ENCODE results near the gene SKAP1. TPM values are rescaled to one million over a fixed set of nuclear protein-coding genes. Genes with fewer than 3 reads are reported as not detected.

Gene SKAP1
- total and polyA plus RNA-seq, 4 donors: 1.4 to 4.9 (median 2.5) TPM

- 83 to 93% methylated on average over 2 of the region's 2 CpGs for WGBS, 2 donors
- H3K4me3 ChIP-seq: no peak overlapping the region
- no peak for ATAC-seq (ENCODE audit: insufficient read depth, low FRiP score)
- H3K27me3 ChIP-seq (ENCODE audit: control insufficient read depth in 3 of 3, insufficient read depth in 3 of 3, low read length in 2 of 3): peaks cover 0 to under 1% (median 0%) of the 10 kb centered on the region in 3 donors
- no peak for DNase-seq
- H3K36me3 ChIP-seq (ENCODE audit: control insufficient read depth in 4 of 4, insufficient read depth in 4 of 4, low read length in 4 of 4): peaks cover 0 to 1% (median 0%) of the 10 kb centered on the region in 4 donors
- no peak for TF ChIP-seq CTCF (IDR thresholded peaks at IDR 0.05; ENCODE audit: control extremely low read depth, extremely low read depth)
- peaks cover 0 to 6% (median 0%) of the 10 kb centered on the region in 5 donors for H3K4me1 ChIP-seq (ENCODE audit: control insufficient read depth in 5 of 5, insufficient read depth in 5 of 5, low read length in 5 of 5)
- no peak overlapping the region for H3K9ac ChIP-seq (ENCODE audit: insufficient read depth in 1 of 2, low read length in 2 of 2)
- H3K27ac ChIP-seq (ENCODE audit: low read depth in 1 of 2, low read length in 1 of 2): no peak overlapping the region
- no peaks in the 10 kb centered on the region for H3K9me3 ChIP-seq (ENCODE audit: control insufficient read depth in 4 of 4, insufficient read depth in 3 of 4, low read length in 3 of 4)
Measured at GRCh38 chr17:48283411-48283810, 146.6 kb downstream of the SKAP1 start.

- H3K36me3 ChIP-seq (ENCODE audit: control insufficient read depth in 4 of 4, insufficient read depth in 4 of 4, low read length in 4 of 4): peaks cover 0 to 1% (median 0%) of the 10 kb centered on the region in 4 donors
- H3K27me3 ChIP-seq (ENCODE audit: control insufficient read depth in 3 of 3, insufficient read depth in 3 of 3, low read length in 2 of 3): peaks cover 0 to 5% (median 0%) of the 10 kb centered on the region in 3 donors
- ATAC-seq (ENCODE audit: insufficient read depth, low FRiP score): no peak
- no peak overlapping the region for H3K4me3 ChIP-seq
- no peak overlapping the region for H3K27ac ChIP-seq (ENCODE audit: low read depth in 1 of 2, low read length in 1 of 2)
- WGBS, 2 donors: 94 to 96% methylated on average over 2 of the region's 2 CpGs
- H3K4me1 ChIP-seq (ENCODE audit: control insufficient read depth in 5 of 5, insufficient read depth in 5 of 5, low read length in 5 of 5): peaks cover 0 to 6% (median 0%) of the 10 kb centered on the region in 5 donors
- no peak overlapping the region for H3K9ac ChIP-seq (ENCODE audit: insufficient read depth in 1 of 2, low read length in 2 of 2)
- TF ChIP-seq CTCF (IDR thresholded peaks at IDR 0.05; ENCODE audit: control extremely low read depth, extremely low read depth): no peak
- no peaks in the 10 kb centered on the region for H3K9me3 ChIP-seq (ENCODE audit: control insufficient read depth in 4 of 4, insufficient read depth in 3 of 4, low read length in 3 of 4)
- DNase-seq: no peak
Measured at GRCh38 chr17:48282303-48282702, 147.7 kb downstream of the SKAP1 start.

GRCh38 chr17:48278760-48279491, 151.1 kb downstream of the SKAP1 start:
- Histone ChIP-seq H3K9ac (ENCODE audit: insufficient read depth in 1 of 2, low read length in 2 of 2) (no peak overlapping the region), H3K27ac (ENCODE audit: low read depth in 1 of 2, low read length in 1 of 2) (no peak overlapping the region), H3K36me3 (ENCODE audit: control insufficient read depth in 4 of 4, insufficient read depth in 4 of 4, low read length in 4 of 4) (peaks cover 0 to 1% (median 0%) of the 10 kb centered on the region in 4 donors), H3K4me3 (no peak overlapping the region), H3K4me1 (ENCODE audit: control insufficient read depth in 5 of 5, insufficient read depth in 5 of 5, low read length in 5 of 5) (peaks cover 0 to 6% (median 0%) of the 10 kb centered on the region in 5 donors), H3K9me3 (ENCODE audit: control insufficient read depth in 4 of 4, insufficient read depth in 3 of 4, low read length in 3 of 4) (no peaks in the 10 kb centered on the region), H3K27me3 (ENCODE audit: control insufficient read depth in 3 of 3, insufficient read depth in 3 of 3, low read length in 2 of 3) (peaks cover 0 to 5% (median 0%) of the 10 kb centered on the region in 3 donors)
- DNase-seq: no peak
- no peak for ATAC-seq (ENCODE audit: insufficient read depth, low FRiP score)
- 89 to 95% methylated on average over 5 of the region's 5 CpGs for WGBS, 2 donors
- TF ChIP-seq CTCF (IDR thresholded peaks at IDR 0.05; ENCODE audit: control extremely low read depth, extremely low read depth): no peak
